Stimulated activated CD4-positive, alpha-beta T cell treated with anti-CD3 and anti-CD28 coated beads, Interleukin-15, amount 100 ng/mL, for 24 hours (primary cell): ENCODE measurements around the gene ITPK1.

Experiments used
- DNase-seq: peaks from one replicate; pipeline ENCODE4 v3.0.0-alpha.2; 2020

ITPK1 gene

GRCh38 chr14:93103392-93104080 lies 12.2 kb downstream of the ITPK1 start:
- DNase-seq: peak; percentile 73

GRCh38 chr14:93102141-93102540 lies 13.6 kb downstream of the ITPK1 start:
- no peak for DNase-seq

- DNase-seq: no peak
Observed at GRCh38 chr14:93101181-93101580, 14.5 kb downstream of the ITPK1 start.

- DNase-seq: no peak
Observed at GRCh38 chr14:93100570-93100969, 15.2 kb downstream of the ITPK1 start.

- DNase-seq: no peak
Observed at GRCh38 chr14:93100100-93100499, 15.6 kb downstream of the ITPK1 start.

GRCh38 chr14:93099643-93100042 lies 16.1 kb downstream of the ITPK1 start:
- DNase-seq: no peak

GRCh38 chr14:93099196-93099595 lies 16.5 kb downstream of the ITPK1 start:
- no peak for DNase-seq

GRCh38 chr14:93096691-93097322 lies 18.9 kb downstream of the ITPK1 start:
- no peak for DNase-seq

- DNase-seq: no peak
Observed at GRCh38 chr14:93095742-93096510, 19.8 kb downstream of the ITPK1 start.

GRCh38 chr14:93094121-93094918 lies 21.4 kb downstream of the ITPK1 start:
- no peak for DNase-seq

GRCh38 chr14:93092606-93093556 lies 22.8 kb downstream of the ITPK1 start:
- no peak for DNase-seq

GRCh38 chr14:93091666-93092065 lies 24.1 kb downstream of the ITPK1 start:
- no peak for DNase-seq

- no peak for DNase-seq
Observed at GRCh38 chr14:93090826-93091555, 24.7 kb downstream of the ITPK1 start.

- no peak for DNase-seq
Observed at GRCh38 chr14:93089521-93090269, 26.0 kb downstream of the ITPK1 start.

- DNase-seq: no peak
Observed at GRCh38 chr14:93086441-93087055, 29.2 kb downstream of the ITPK1 start.

GRCh38 chr14:93085911-93086310 lies 29.8 kb downstream of the ITPK1 start:
- no peak for DNase-seq

- DNase-seq: no peak
Observed at GRCh38 chr14:93084866-93085857, 30.6 kb downstream of the ITPK1 start.

GRCh38 chr14:93084402-93084801 lies 31.3 kb downstream of the ITPK1 start:
- no peak for DNase-seq

GRCh38 chr14:93083917-93084316 lies 31.8 kb downstream of the ITPK1 start:
- DNase-seq: no peak
